ENCODE results near the gene CYP26B1. TPM values are rescaled to one million over a fixed set of nuclear protein-coding genes. Genes with fewer than 3 reads are reported as not detected.

The CYP26B1 gene
- total and polyA plus RNA-seq, 9 of the 15 experiments (the other 6 are each of a cell fraction or from before 2014, with no cell fraction given) = 0.01 to 0.13 (median 0.04) TPM; not detected in 6

- Histone ChIP-seq H2AFZ (ENCODE audit: low read depth, low read length) (no peak overlapping the region), H3K9me3 (replicated peaks; ENCODE audit: control insufficient read depth, insufficient read depth, low read depth, low read length) (no peaks in the 10 kb centered on the region), H3K79me2 (ENCODE audit: control insufficient read depth, insufficient read depth, low read length) (no peaks in the 10 kb centered on the region), H3K4me3 (no peak overlapping the region), H3K36me3 (ENCODE audit: control insufficient read depth, insufficient read depth, low read length) (no peaks in the 10 kb centered on the region), H3K27me3 (ENCODE audit: control insufficient read depth in 2 of 2, insufficient read depth in 2 of 2, low read length in 2 of 2) (peaks cover 13 to 43% of the 10 kb centered on the region in 2 experiments; a peak in 4 of 5 replicates), H3K9me1 (ENCODE audit: control insufficient read depth, insufficient read depth, low read length) (no peaks in the 10 kb centered on the region), H3K27ac (ENCODE audit: extremely low read depth, low read depth, low read length) (no peak overlapping the region), H3K9ac (ENCODE audit: insufficient read depth in 1 of 2, low read depth in 2 of 2, low read length in 2 of 2) (no peak overlapping the region), H3K4me2 (ENCODE audit: insufficient read depth, low read length) (no peak overlapping the region), H3K4me1 (replicated peaks in 1 of 2; ENCODE audit: control insufficient read depth in 2 of 2, insufficient read depth in 2 of 2, low read length in 2 of 2) (peaks cover 0 to 32% of the 10 kb centered on the region in 2 experiments; a peak in 2 of 5 replicates), H4K20me1 (replicated peaks; ENCODE audit: control insufficient read depth, insufficient read depth, low read length) (peaks cover 7% of the 10 kb centered on the region; the same call in 1 of the 2 replicates)
- no TSS peak for BruUV-seq (replicated peaks)
- no peak for TF ChIP-seq PTBP1 (IDR thresholded peaks at IDR 0.05; ENCODE audit: low read depth, low read length)
- TF ChIP-seq HEY1 (CRISPR knock-in tag; IDR thresholded peaks at IDR 0.05; ENCODE audit: borderline replicate concordance) = no peak
- no peak for TF ChIP-seq CHD4 (IDR thresholded peaks at IDR 0.05; ENCODE audit: insufficient read depth, insufficient replicate concordance, low read depth, low read length, poor library complexity, severe bottlenecking)
- no peak for TF ChIP-seq FUS (optimal IDR thresholded peaks at IDR 0.05; ENCODE audit: low read depth, low read length)
- TF ChIP-seq ZNF655 (CRISPR knock-in tag; IDR thresholded peaks at IDR 0.05) = no peak
- TF ChIP-seq ELF4 (CRISPR knock-in tag; IDR thresholded peaks at IDR 0.05) = no peak
- TF ChIP-seq, protein P1, sequence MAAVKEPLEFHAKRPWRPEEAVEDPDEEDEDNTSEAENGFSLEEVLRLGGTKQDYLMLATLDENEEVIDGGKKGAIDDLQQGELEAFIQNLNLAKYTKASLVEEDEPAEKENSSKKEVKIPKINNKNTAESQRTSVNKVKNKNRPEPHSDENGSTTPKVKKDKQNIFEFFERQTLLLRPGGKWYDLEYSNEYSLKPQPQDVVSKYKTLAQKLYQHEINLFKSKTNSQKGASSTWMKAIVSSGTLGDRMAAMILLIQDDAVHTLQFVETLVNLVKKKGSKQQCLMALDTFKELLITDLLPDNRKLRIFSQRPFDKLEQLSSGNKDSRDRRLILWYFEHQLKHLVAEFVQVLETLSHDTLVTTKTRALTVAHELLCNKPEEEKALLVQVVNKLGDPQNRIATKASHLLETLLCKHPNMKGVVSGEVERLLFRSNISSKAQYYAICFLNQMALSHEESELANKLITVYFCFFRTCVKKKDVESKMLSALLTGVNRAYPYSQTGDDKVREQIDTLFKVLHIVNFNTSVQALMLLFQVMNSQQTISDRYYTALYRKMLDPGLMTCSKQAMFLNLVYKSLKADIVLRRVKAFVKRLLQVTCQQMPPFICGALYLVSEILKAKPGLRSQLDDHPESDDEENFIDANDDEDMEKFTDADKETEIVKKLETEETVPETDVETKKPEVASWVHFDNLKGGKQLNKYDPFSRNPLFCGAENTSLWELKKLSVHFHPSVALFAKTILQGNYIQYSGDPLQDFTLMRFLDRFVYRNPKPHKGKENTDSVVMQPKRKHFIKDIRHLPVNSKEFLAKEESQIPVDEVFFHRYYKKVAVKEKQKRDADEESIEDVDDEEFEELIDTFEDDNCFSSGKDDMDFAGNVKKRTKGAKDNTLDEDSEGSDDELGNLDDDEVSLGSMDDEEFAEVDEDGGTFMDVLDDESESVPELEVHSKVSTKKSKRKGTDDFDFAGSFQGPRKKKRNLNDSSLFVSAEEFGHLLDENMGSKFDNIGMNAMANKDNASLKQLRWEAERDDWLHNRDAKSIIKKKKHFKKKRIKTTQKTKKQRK (IDR thresholded peaks at IDR 0.05; ENCODE audit: borderline replicate concordance, low read depth, low read length) = no peak
- in situ Hi-C loops (cut with MboI) (no loop called here), intact Hi-C loops (cut with micrococcal nuclease) (no loop called here)
- ATAC-seq (no peak), FAIRE-seq (no peak), DNase-seq (ENCODE audit: extremely low read depth in 1 of 4, low spot score in 3 of 4) (no peak)
- POLR2A ChIA-PET = no interaction called here
- WGBS (ENCODE audit: insufficient coverage, low coverage, missing lambda C conversion rate) = 33% methylated on average over 26 of the region's 33 CpGs
- CTCF ChIA-PET (ENCODE audit: low intra/inter-chr PET ratio) = no interaction called here
These were observed 1.9 kb downstream of the CYP26B1 start for GRCh38 chr2:72145658-72146329.
